ENCODE results near the gene PTPRD.

The PTPRD gene

DNA sequence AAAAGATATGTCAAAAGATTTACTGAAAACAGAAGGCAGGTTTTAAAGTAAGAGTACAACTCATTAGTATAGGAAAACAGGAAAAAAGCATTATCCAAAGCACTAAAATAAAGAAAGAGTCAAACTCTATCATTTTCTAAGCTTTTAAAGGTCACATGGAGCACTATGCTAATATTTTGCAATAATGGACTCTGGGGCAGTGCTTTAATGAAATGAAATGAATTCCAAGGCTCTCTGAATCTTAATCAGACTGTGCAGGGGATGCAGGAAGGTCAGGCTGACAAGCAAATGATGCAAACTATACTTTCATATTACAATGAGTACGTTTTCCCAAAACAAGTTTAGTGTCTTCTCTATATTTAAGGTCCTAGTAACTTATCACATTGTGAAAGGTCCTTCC is 1831.3 kb downstream of the PTPRD start:
- no peak for DNase-seq (ENCODE audit: low spot score)
- in situ Hi-C loops (cut with MboI; ENCODE audit: low sequenced_read_pairs, unreplicated experiment): no loop called here

DNA sequence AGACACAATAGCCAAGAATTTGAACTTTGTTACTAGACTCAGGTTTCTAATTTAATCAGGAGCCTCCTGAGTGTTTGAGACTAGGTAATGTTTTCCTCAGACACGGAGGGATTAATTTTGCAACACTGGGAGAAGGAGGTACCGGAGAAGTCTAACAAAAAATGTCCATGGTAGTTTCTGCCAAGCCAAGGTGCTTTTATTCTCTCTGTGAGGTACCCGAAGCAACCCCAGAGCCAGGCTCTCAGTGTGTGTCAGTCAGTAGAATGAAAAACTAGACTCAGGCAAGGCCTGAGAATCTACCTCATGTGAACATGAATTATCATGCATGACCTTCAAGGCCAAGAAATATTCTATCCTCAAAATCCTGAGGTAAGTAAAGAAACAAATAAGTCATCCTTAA is 1832.4 kb downstream of the PTPRD start:
- TF ChIP-seq, protein P1, sequence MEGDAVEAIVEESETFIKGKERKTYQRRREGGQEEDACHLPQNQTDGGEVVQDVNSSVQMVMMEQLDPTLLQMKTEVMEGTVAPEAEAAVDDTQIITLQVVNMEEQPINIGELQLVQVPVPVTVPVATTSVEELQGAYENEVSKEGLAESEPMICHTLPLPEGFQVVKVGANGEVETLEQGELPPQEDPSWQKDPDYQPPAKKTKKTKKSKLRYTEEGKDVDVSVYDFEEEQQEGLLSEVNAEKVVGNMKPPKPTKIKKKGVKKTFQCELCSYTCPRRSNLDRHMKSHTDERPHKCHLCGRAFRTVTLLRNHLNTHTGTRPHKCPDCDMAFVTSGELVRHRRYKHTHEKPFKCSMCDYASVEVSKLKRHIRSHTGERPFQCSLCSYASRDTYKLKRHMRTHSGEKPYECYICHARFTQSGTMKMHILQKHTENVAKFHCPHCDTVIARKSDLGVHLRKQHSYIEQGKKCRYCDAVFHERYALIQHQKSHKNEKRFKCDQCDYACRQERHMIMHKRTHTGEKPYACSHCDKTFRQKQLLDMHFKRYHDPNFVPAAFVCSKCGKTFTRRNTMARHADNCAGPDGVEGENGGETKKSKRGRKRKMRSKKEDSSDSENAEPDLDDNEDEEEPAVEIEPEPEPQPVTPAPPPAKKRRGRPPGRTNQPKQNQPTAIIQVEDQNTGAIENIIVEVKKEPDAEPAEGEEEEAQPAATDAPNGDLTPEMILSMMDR (IDR thresholded peaks at IDR 0.05; ENCODE audit: borderline replicate concordance, control extremely low read depth, extremely low read depth, insufficient read depth, missing control alignments): no peak
- in situ Hi-C loops (cut with MboI; ENCODE audit: low sequenced_read_pairs, unreplicated experiment): no loop called here
- no peak for DNase-seq (ENCODE audit: low spot score)

More for the DNA sequence above, 1831.3 kb downstream of the PTPRD start:
- TF ChIP-seq, protein P1 (IDR thresholded peaks at IDR 0.05; ENCODE audit: borderline replicate concordance, control extremely low read depth, extremely low read depth, insufficient read depth, missing control alignments): no peak

DNA sequence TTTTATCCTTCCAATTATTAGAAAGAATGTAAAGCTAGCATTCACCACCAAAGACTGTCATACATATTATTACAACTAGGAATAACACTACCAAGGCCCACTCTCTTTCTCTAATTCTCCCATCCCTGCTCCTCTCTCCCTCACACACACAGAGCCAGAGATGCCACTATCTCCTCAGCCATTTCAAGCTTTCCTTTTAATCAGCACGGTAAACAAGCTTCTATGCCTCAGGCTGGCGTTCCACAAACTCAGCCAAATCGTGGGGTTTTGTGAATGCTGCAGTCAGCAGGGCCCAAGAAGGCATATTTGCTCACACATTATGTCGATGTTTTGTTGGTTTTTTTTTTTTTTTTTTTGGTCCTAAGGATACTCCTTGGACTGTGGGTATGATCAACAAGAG is 1833.3 kb downstream of the PTPRD start:
- in situ Hi-C loops (cut with MboI; ENCODE audit: low sequenced_read_pairs, unreplicated experiment): no loop called here
- TF ChIP-seq, protein P1 (IDR thresholded peaks at IDR 0.05; ENCODE audit: borderline replicate concordance, control extremely low read depth, extremely low read depth, insufficient read depth, missing control alignments): no peak
- DNase-seq (ENCODE audit: low spot score): no peak

DNA sequence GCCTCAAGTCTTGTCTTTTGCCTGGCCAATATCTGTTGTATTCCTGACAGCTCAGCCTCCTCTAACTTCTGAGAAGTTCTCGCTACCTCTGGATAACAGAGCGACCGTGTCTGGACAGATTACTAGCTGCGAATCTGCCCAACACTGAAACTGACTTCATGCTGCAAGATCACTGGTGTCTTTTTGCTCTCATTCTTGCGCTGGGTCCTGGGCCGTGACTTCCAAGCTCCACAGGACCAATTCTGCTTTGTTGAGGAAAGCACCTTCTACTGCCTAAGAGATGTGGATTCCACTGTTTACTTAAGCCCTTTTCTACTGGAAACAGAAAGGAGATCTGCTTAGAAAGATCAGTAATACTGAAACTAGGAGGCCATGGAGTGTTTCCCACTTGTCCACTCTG is 1834.4 kb downstream of the PTPRD start:
- DNase-seq (ENCODE audit: low spot score): no peak

DNA sequence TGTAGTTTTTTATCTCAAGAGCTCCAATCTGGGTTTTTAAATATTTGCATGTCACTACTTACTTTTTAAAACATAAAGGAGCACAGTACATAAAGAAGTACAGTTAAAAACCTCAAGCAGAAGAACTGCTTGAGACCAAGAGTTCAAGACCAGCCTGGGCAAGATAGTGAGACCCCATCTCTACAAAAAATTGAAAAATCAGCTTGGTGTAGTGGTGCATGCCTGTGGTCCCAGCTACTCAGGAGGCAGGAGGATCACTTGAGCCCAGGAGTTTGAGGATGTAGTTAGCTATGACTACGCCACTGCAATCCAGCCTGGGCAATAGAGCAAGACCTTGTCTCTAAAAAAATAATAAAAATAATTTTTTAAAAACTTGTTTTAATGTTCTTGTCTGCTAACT is 1840.5 kb downstream of the PTPRD start:
- TF ChIP-seq, protein P1 (IDR thresholded peaks at IDR 0.05; ENCODE audit: borderline replicate concordance, control extremely low read depth, extremely low read depth, insufficient read depth, missing control alignments): no peak
- in situ Hi-C loops (cut with MboI; ENCODE audit: low sequenced_read_pairs, unreplicated experiment): no loop called here
- no peak for DNase-seq (ENCODE audit: low spot score)

More for the DNA sequence above, 1834.4 kb downstream of the PTPRD start:
- TF ChIP-seq, protein P1 (IDR thresholded peaks at IDR 0.05; ENCODE audit: borderline replicate concordance, control extremely low read depth, extremely low read depth, insufficient read depth, missing control alignments): no peak
- in situ Hi-C loops (cut with MboI; ENCODE audit: low sequenced_read_pairs, unreplicated experiment): no loop called here

DNA sequence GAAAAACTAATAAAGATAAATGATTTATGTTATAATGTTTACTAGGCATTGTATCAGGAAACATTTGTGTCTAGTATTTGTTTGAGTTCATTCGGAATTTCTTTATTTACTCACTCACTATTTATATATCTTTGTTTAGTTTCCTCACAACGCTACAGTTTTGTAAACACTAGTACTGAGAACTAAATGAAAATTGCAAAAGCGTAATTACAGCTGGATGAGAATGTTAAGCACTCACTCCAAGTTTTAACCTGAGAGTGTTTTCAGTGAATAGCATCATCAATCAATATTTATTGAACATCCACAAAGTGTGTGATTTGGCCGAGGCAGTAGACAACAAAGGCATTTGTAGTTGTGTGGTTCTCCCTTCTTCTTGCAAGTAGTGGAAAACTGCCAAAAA is 1843.6 kb downstream of the PTPRD start:
- in situ Hi-C loops (cut with MboI; ENCODE audit: low sequenced_read_pairs, unreplicated experiment): no loop called here
- DNase-seq (ENCODE audit: low spot score): no peak
- TF ChIP-seq, protein P1 (IDR thresholded peaks at IDR 0.05; ENCODE audit: borderline replicate concordance, control extremely low read depth, extremely low read depth, insufficient read depth, missing control alignments): no peak

DNA sequence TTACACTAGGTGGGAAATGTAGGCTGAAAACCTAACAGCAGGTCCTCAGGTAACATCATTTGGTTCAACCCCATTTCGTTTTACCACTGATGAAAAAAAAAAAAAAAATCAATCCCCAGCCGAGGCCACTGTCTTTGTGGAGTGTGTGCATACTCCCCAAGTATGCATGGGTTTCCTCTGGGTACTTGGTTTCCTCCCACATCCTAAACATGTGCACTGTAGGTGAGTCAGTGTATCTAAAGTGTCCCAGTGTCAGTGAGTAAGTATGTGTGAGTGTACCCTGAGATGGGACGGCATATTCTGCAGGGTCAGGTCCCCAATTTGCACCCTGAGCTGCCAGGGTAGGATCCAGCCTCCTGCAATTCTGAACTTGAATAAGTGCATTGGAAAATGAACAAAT is 1846.7 kb downstream of the PTPRD start:
- TF ChIP-seq, protein P1 (IDR thresholded peaks at IDR 0.05; ENCODE audit: borderline replicate concordance, control extremely low read depth, extremely low read depth, insufficient read depth, missing control alignments): no peak
- in situ Hi-C loops (cut with MboI; ENCODE audit: low sequenced_read_pairs, unreplicated experiment): no loop called here
- DNase-seq (ENCODE audit: low spot score): no peak

Measured in GM13976 (cell line).